ENCODE measurements around the gene ZNF408. TPM values are rescaled to one million over a fixed set of nuclear protein-coding genes. Genes with fewer than 3 reads are reported as not detected.

ZNF408 gene
- total and polyA plus RNA-seq, 2 experiments from 2014 or later = 6.1 to 17.2 TPM

GRCh38 chr11:46736146-46736545 lies 35.3 kb downstream of the ZNF408 start (continued):
- TF ChIP-seq, protein P1, sequence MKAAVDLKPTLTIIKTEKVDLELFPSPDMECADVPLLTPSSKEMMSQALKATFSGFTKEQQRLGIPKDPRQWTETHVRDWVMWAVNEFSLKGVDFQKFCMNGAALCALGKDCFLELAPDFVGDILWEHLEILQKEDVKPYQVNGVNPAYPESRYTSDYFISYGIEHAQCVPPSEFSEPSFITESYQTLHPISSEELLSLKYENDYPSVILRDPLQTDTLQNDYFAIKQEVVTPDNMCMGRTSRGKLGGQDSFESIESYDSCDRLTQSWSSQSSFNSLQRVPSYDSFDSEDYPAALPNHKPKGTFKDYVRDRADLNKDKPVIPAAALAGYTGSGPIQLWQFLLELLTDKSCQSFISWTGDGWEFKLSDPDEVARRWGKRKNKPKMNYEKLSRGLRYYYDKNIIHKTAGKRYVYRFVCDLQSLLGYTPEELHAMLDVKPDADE (IDR thresholded peaks at IDR 0.05) = no peak
- no peak for TF ChIP-seq STAT1 (IDR thresholded peaks at IDR 0.05; ENCODE audit: unreplicated experiment)
- no peak for TF ChIP-seq ZNF462 (CRISPR knock-in tag; IDR thresholded peaks at IDR 0.05)
- no peak for TF ChIP-seq ZNF114 (CRISPR knock-in tag; IDR thresholded peaks at IDR 0.05)

DNA sequence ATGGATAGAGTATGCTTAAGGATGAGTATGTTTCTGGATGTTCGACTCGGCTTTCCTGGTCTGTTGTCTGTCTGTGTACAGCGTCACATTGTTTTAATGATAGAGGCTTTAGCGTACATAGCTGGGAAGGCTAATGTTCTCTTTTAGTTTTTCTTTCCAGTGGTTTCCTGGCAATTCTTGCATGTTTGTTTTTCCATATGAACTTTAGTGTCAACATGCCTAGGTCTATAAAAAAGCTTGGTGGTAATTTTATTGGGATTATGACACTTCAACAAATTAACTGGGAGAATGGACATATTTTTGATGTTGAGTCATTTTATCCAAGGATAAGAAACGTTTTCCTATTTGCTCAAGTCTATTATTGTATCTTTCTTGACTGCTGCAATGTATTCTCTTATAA lies 35.8 kb downstream of the ZNF408 start:
- H3K4me2 ChIP-seq = no peak overlapping the region
- H3K27me3 ChIP-seq (ENCODE audit: insufficient read depth) = no peaks in the 10 kb centered on the region
- 0 out of 2 replicates have a peak, but pooled peaks cover 8% of the 10 kb centered on the region for H3F3A ChIP-seq (replicated peaks; ENCODE audit: low read depth)
- Mint-ChIP-seq H3K27me3 (ENCODE audit: insufficient read depth, low read depth, poor library complexity) (peaks cover 8% of the 10 kb centered on the region), H3K9me3 (no peaks in the 10 kb centered on the region; the same call in 2 of the 3 replicates), H3K4me1 (peaks cover 7% of the 10 kb centered on the region; the same call in 2 of the 3 replicates), H3K4me3 (no peak overlapping the region), H3K36me3 (ENCODE audit: low read depth) (peaks cover 12% of the 10 kb centered on the region), H3K27ac (no peak overlapping the region)
- H4K20me1 ChIP-seq (replicated peaks; ENCODE audit: insufficient read depth) = no peaks in the 10 kb centered on the region; the same call in 1 of the 2 replicates
- no peak overlapping the region for H2AFZ ChIP-seq
- H3K79me2 ChIP-seq (replicated peaks; ENCODE audit: insufficient read depth) = no peaks in the 10 kb centered on the region
- no peak for DNase-seq (ENCODE audit: low spot score)
- no peak for ATAC-seq
- no peaks in the 10 kb centered on the region for H3K9me2 ChIP-seq (ENCODE audit: insufficient read depth)
- H3K4me3 ChIP-seq = no peak overlapping the region
- no peaks in the 10 kb centered on the region for H3K36me3 ChIP-seq (ENCODE audit: insufficient read depth)
- no peak overlapping the region for H3K27ac ChIP-seq (ENCODE audit: low read depth)
- H3K4me1 ChIP-seq (ENCODE audit: insufficient read depth) = no peaks in the 10 kb centered on the region
- TF ChIP-seq ZNF462 (CRISPR knock-in tag; IDR thresholded peaks at IDR 0.05) = no peak
- no peak for TF ChIP-seq POLR2AphosphoS5 (IDR thresholded peaks at IDR 0.05; ENCODE audit: low read depth)
- no peak for TF ChIP-seq CREB1 (CRISPR knock-in tag; IDR thresholded peaks at IDR 0.05; ENCODE audit: low read depth)
- TF ChIP-seq JUNB (IDR thresholded peaks at IDR 0.05; ENCODE audit: unreplicated experiment) = no peak
- TF ChIP-seq NANOG (IDR thresholded peaks at IDR 0.05; ENCODE audit: borderline replicate concordance) = no peak
- TF ChIP-seq, protein P1 (IDR thresholded peaks at IDR 0.05) = no peak

Measured in GM23338 (cell line).